HG03354 (cell line): Measurements from ENCODE around the gene KRTAP12-2.
"Not testable (repeated sequence)": the region's sequence is repeated elsewhere in the genome, so short reads cannot be mapped to it uniquely, and the experiment has no call there.

Source experiments
- ATAC-seq: cut with Tn5 transposase; IDR thresholded peaks from one replicate; pipeline ENCODE4 v1.9.1; 2021; ENCODE audit warnings: mild to moderate bottlenecking; ENCODE audit not compliant: unreplicated experiment, poor library complexity, severe bottlenecking

The KRTAP12-2 gene

GRCh38 chr21:44636209-44637017 is 30.3 kb downstream of the KRTAP12-2 start:
- ATAC-seq, result no peak

GRCh38 chr21:44632067-44632466 is 34.7 kb downstream of the KRTAP12-2 start:
- ATAC-seq, result no peak

- ATAC-seq, result no peak
These were observed 36.3 kb downstream of the KRTAP12-2 start for GRCh38 chr21:44630440-44630839.

GRCh38 chr21:44628707-44629391 is 37.9 kb downstream of the KRTAP12-2 start:
- no peak for ATAC-seq

GRCh38 chr21:44627831-44628233 is 38.9 kb downstream of the KRTAP12-2 start:
- ATAC-seq, result not testable (repeated sequence)

- not testable (repeated sequence) for ATAC-seq
These were observed 39.4 kb downstream of the KRTAP12-2 start for GRCh38 chr21:44627181-44627822.

- no peak for ATAC-seq
These were observed 40.0 kb downstream of the KRTAP12-2 start, which contains the start of gene KRTAP10-9 for GRCh38 chr21:44626673-44627143. Gene KRTAP10-9, plus strand, starts transcription at chr21:44627093. Its CDS starts 79 bp downstream, at chr21:44627172.

- no peak for ATAC-seq
These were observed 40.5 kb downstream of the KRTAP12-2 start for GRCh38 chr21:44626262-44626661.

GRCh38 chr21:44625756-44626155 is 41.0 kb downstream of the KRTAP12-2 start:
- no peak for ATAC-seq

GRCh38 chr21:44623575-44623974 is 43.2 kb downstream of the KRTAP12-2 start:
- ATAC-seq, result no peak

- no peak for ATAC-seq
These were observed 46.8 kb downstream of the KRTAP12-2 start for GRCh38 chr21:44619886-44620285.

GRCh38 chr21:44618909-44619308 is 47.8 kb downstream of the KRTAP12-2 start:
- ATAC-seq, result no peak

- no peak for ATAC-seq
These were observed 48.2 kb downstream of the KRTAP12-2 start for GRCh38 chr21:44618504-44618903.

- ATAC-seq, result no peak
These were observed 49.6 kb downstream of the KRTAP12-2 start for GRCh38 chr21:44617071-44617501.

- ATAC-seq, result no peak
These were observed 50.2 kb downstream of the KRTAP12-2 start for GRCh38 chr21:44616591-44616926.
